ENCODE measurements around the gene FGFR3.

Gene FGFR3

GRCh38 chr4:1770791-1771231 lies 22.3 kb upstream of the FGFR3 start:
- no peak for DNase-seq

- DNase-seq, result no peak
These were observed 21.4 kb upstream of the FGFR3 start for GRCh38 chr4:1771555-1772305.

- no peak for DNase-seq
These were observed 20.1 kb upstream of the FGFR3 start for GRCh38 chr4:1772853-1773538.

- DNase-seq, result no peak
These were observed 19.3 kb upstream of the FGFR3 start for GRCh38 chr4:1773754-1774153.

GRCh38 chr4:1775731-1776500 lies 17.2 kb upstream of the FGFR3 start:
- no peak for DNase-seq

- no peak for DNase-seq
These were observed 16.5 kb upstream of the FGFR3 start for GRCh38 chr4:1776521-1777161.

GRCh38 chr4:1777822-1778641 lies 15.1 kb upstream of the FGFR3 start:
- no peak for DNase-seq

GRCh38 chr4:1778642-1779392 lies 14.3 kb upstream of the FGFR3 start:
- no peak for DNase-seq

GRCh38 chr4:1779588-1780382 lies 13.3 kb upstream of the FGFR3 start:
- DNase-seq, result no peak

GRCh38 chr4:1780435-1780834 lies 12.7 kb upstream of the FGFR3 start:
- DNase-seq, result no peak

- DNase-seq, result no peak
These were observed 10.1 kb upstream of the FGFR3 start for GRCh38 chr4:1783015-1783414.

GRCh38 chr4:1783970-1784369 lies 9.1 kb upstream of the FGFR3 start:
- no peak for DNase-seq

- no peak for DNase-seq
These were observed 8.7 kb upstream of the FGFR3 start for GRCh38 chr4:1784395-1784788.

- DNase-seq, result no peak
These were observed 8.1 kb upstream of the FGFR3 start for GRCh38 chr4:1784789-1785591.

- no peak for DNase-seq
These were observed 7.5 kb upstream of the FGFR3 start for GRCh38 chr4:1785592-1785991.

- DNase-seq, result no peak
These were observed 6.3 kb upstream of the FGFR3 start for GRCh38 chr4:1786544-1787362.

GRCh38 chr4:1787411-1788077 lies 5.5 kb upstream of the FGFR3 start:
- no peak for DNase-seq

- no peak for DNase-seq
These were observed 4.7 kb upstream of the FGFR3 start for GRCh38 chr4:1788254-1788973.

Data from activated CD8-positive, alpha-beta memory T cell treated with anti-CD3 and anti-CD28 coated beads, Interleukin-2, amount 50 U/mL, for 4 hours (primary cell).